Activated CD4-positive, alpha-beta memory T cell treated with anti-CD3 and anti-CD28 coated beads, Interleukin-2, amount 10 ng/mL, durations not matched to agents 7 days and 5 days (primary cell): ENCODE data around the gene FMNL3. TPM values are rescaled to one million over a fixed set of nuclear protein-coding genes. Genes with fewer than 3 reads are reported as not detected.

Source experiments
- CTCF ChIA-PET: fragments of 350-600 bp; sonication (Branson Sonifier 250); formaldehyde crosslinking; loops from one replicate; lab custom pipeline; 2021; ENCODE audit warnings: antibody characterized with exemption, inconsistent platforms; lab: Charles Lee
- POLR2A ChIA-PET: fragments of 350-600 bp; sonication (Branson Sonifier 250); formaldehyde crosslinking; loops from one replicate; lab custom pipeline; 2021; ENCODE audit warnings: antibody characterized with exemption; lab: Charles Lee
- DNase-seq: peaks from one replicate; pipeline ENCODE4 v3.0.0-alpha.2; 2020
- H3K27ac Mint-ChIP-seq: one replicate; pipeline ENCODE4 v1.8.0; 2021; ENCODE audit warnings: mild to moderate bottlenecking, mixed read lengths
- H3K27me3 Mint-ChIP-seq: one replicate; pipeline ENCODE4 v1.8.0; 2021; ENCODE audit warnings: mixed read lengths
- H3K36me3 Mint-ChIP-seq: one replicate; pipeline ENCODE4 v1.8.0; 2021; ENCODE audit warnings: low read depth, mixed read lengths
- H3K4me1 Mint-ChIP-seq: one replicate; pipeline ENCODE4 v1.8.0; 2021; ENCODE audit warnings: mixed read lengths
- H3K4me3 Mint-ChIP-seq: one replicate; pipeline ENCODE4 v1.8.0; 2021; ENCODE audit warnings: mild to moderate bottlenecking, mixed read lengths
- H3K9me3 Mint-ChIP-seq: one replicate; pipeline ENCODE4 v1.8.0; 2021; ENCODE audit warnings: mixed read lengths
- total RNA-seq, 2 experiments: library from RNA; stranded (reverse); gene quantifications; one replicate each; pipeline ENCODE4 v1.2.3, GENCODE V29; 2021

Gene FMNL3
- total RNA-seq, 2 experiments from 2014 or later: 34.7 to 34.9 TPM

- H3K4me3 Mint-ChIP-seq: no peak overlapping the region
- DNase-seq: no peak
- no peak overlapping the region for H3K27ac Mint-ChIP-seq
- no peaks in the 10 kb centered on the region for H3K4me1 Mint-ChIP-seq
- no peaks in the 10 kb centered on the region for H3K9me3 Mint-ChIP-seq
- POLR2A ChIA-PET: interaction anchor here (1.3 kb wide), 1 partner anchor 137 kb away, joined by 3 read pairs; the partner anchor contains the start of gene TMBIM6
- CTCF ChIA-PET: interaction anchor here (0.6 to 1.6 kb wide), 3 partner anchors 17 to 136 kb away, joined by 3 read pairs; partner anchors contain the start of genes PRPF40B and TMBIM6
- peaks cover 14% of the 10 kb centered on the region for H3K27me3 Mint-ChIP-seq
- no peaks in the 10 kb centered on the region for H3K36me3 Mint-ChIP-seq
These were observed 102.3 kb downstream of the FMNL3 start for GRCh38 chr12:49604856-49605255.

- no peak for DNase-seq
- Mint-ChIP-seq H3K27me3 (peaks cover 9% of the 10 kb centered on the region), H3K9me3 (no peaks in the 10 kb centered on the region), H3K4me3 (no peak overlapping the region), H3K27ac (no peak overlapping the region), H3K36me3 (no peaks in the 10 kb centered on the region), H3K4me1 (no peaks in the 10 kb centered on the region)
- ChIA-PET POLR2A (interaction anchor here (0.7 to 1.4 kb wide), 2 partner anchors 19 to 137 kb away, joined by 3 to 5 read pairs; partner anchors contain the start of gene TMBIM6), CTCF (interaction anchor here (0.5 to 1.9 kb wide), 5 partner anchors 19 to 246 kb away, joined by 3 to 8 read pairs (median 4); no protein-coding TSS in a partner anchor)
These were observed 103.5 kb downstream of the FMNL3 start for GRCh38 chr12:49603721-49604120.

GRCh38 chr12:49599961-49600360, 107.2 kb downstream of the FMNL3 start:
- Mint-ChIP-seq H3K4me1 (no peaks in the 10 kb centered on the region), H3K27ac (no peak overlapping the region), H3K27me3 (no peaks in the 10 kb centered on the region), H3K4me3 (no peak overlapping the region), H3K36me3 (no peaks in the 10 kb centered on the region), H3K9me3 (no peaks in the 10 kb centered on the region)
- ChIA-PET CTCF (interaction anchor here (0.9 kb wide), 1 partner anchor 242 kb away, joined by 3 read pairs; no protein-coding TSS in a partner anchor), POLR2A (interaction anchor here (1.0 kb wide), 1 partner anchor 12 kb away, joined by 4 read pairs; no protein-coding TSS in a partner anchor)
- no peak for DNase-seq

GRCh38 chr12:49598527-49598926, 108.7 kb downstream of the FMNL3 start:
- POLR2A ChIA-PET: no interaction called here
- DNase-seq: no peak
- no peaks in the 10 kb centered on the region for H3K9me3 Mint-ChIP-seq
- H3K4me3 Mint-ChIP-seq: no peak overlapping the region
- CTCF ChIA-PET: no interaction called here
- no peaks in the 10 kb centered on the region for H3K27me3 Mint-ChIP-seq
- no peaks in the 10 kb centered on the region for H3K4me1 Mint-ChIP-seq
- no peak overlapping the region for H3K27ac Mint-ChIP-seq
- H3K36me3 Mint-ChIP-seq: no peaks in the 10 kb centered on the region

GRCh38 chr12:49588721-49589516, 118.3 kb downstream of the FMNL3 start:
- no peak for DNase-seq
- peaks cover 4% of the 10 kb centered on the region for H3K36me3 Mint-ChIP-seq
- no peak overlapping the region for H3K4me3 Mint-ChIP-seq
- H3K27ac Mint-ChIP-seq: no peak overlapping the region
- H3K27me3 Mint-ChIP-seq: no peaks in the 10 kb centered on the region
- ChIA-PET CTCF (interaction anchor here (0.9 to 1.4 kb wide), 3 partner anchors 9 to 75 kb away, joined by 3 to 4 read pairs (median 3); no protein-coding TSS in a partner anchor), POLR2A (interaction anchor here (0.5 to 0.9 kb wide), 2 partner anchors 29 to 1247 kb away, joined by 3 read pairs; no protein-coding TSS in a partner anchor)
- H3K4me1 Mint-ChIP-seq: no peaks in the 10 kb centered on the region
- no peaks in the 10 kb centered on the region for H3K9me3 Mint-ChIP-seq

GRCh38 chr12:49588281-49588680, 118.9 kb downstream of the FMNL3 start:
- ChIA-PET POLR2A (interaction anchor here (0.9 kb wide), 1 partner anchor 29 kb away, joined by 3 read pairs; no protein-coding TSS in a partner anchor), CTCF (interaction anchor here (0.9 to 1.4 kb wide), 2 partner anchors 9 to 52 kb away, joined by 3 to 4 read pairs; no protein-coding TSS in a partner anchor)
- Mint-ChIP-seq H3K27ac (no peak overlapping the region), H3K4me3 (no peak overlapping the region), H3K4me1 (no peaks in the 10 kb centered on the region), H3K27me3 (no peaks in the 10 kb centered on the region), H3K9me3 (no peaks in the 10 kb centered on the region), H3K36me3 (peaks cover 4% of the 10 kb centered on the region)
- DNase-seq: no peak

- ChIA-PET CTCF (interaction anchor here (0.6 kb wide), 1 partner anchor 352 kb away, joined by 3 read pairs; no protein-coding TSS in a partner anchor), POLR2A (no interaction called here)
- peaks cover 4% of the 10 kb centered on the region for H3K36me3 Mint-ChIP-seq
- H3K4me3 Mint-ChIP-seq: no peak overlapping the region
- no peaks in the 10 kb centered on the region for H3K27me3 Mint-ChIP-seq
- H3K4me1 Mint-ChIP-seq: no peaks in the 10 kb centered on the region
- H3K9me3 Mint-ChIP-seq: no peaks in the 10 kb centered on the region
- DNase-seq: no peak
- no peak overlapping the region for H3K27ac Mint-ChIP-seq
These were observed 119.9 kb downstream of the FMNL3 start for GRCh38 chr12:49587174-49587908.

Other genes starting within 250 kb of the FMNL3 start
- gene KCNH3, start 168.4 kb downstream of the FMNL3 start, total RNA-seq: under 1 TPM; 0.58 to 0.90 TPM
- 10 to 100 TPM; 70.5 to 73.1 TPM for gene MCRS1, start 139.3 kb downstream of the FMNL3 start, total RNA-seq
- not detected for gene FAM186B, start 101.8 kb downstream of the FMNL3 start, total RNA-seq
- gene PRPF40B, start 83.8 kb downstream of the FMNL3 start, total RNA-seq: 1 to 10 TPM; 8.0 to 8.7 TPM
- 100 to 1,000 TPM; 600 to 613 TPM for gene TMBIM6, start 34.2 kb upstream of the FMNL3 start, total RNA-seq
- 1 to 10 TPM; 1.1 to 1.2 TPM for gene NCKAP5L, start 121.0 kb upstream of the FMNL3 start, total RNA-seq
- 1 to 10 TPM; 8.9 to 9.9 TPM for gene BCDIN3D, start 135.7 kb upstream of the FMNL3 start, total RNA-seq
- gene FAIM2, start 196.5 kb upstream of the FMNL3 start, total RNA-seq: under 1 TPM; 0.78 to 0.95 TPM
- gene AQP2, start 243.3 kb upstream of the FMNL3 start, total RNA-seq: not detected